ENCODE data around the gene ADK. TPM values are rescaled to one million over a fixed set of nuclear protein-coding genes. Genes with fewer than 3 reads are reported as not detected.

ADK gene
- total RNA-seq, 1 donor from 2014 or later = 8.4 TPM

DNA sequence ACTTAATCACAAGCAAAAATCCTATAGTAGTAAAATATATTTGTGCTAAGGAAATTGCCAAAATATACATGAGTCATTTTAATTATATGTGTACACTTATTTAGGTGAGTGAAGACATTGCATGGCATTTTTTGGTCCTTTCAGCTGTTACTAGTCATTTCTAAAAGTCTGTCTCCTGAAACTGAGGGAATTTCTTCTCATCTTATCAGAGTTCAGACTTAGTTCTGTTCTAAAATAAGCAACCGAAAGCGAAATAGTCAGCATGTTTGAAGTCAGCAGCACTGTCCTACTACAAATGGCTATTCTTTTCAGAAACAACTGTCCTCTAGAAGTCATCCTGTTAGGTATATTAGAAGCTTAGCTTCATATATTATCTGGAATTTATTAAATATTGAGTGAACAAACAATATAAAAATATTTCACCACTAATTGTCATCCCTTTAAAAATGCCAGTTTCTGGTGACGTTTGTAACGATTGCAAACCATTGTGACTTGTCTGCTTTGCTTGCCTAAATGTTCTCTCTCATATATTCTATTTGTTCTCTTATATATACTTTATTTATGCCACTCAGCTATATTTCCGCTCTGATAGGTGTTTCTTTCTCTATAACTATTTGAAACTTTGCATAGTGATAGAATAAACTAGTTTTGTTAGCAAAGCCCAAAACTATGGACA is 448.0 kb downstream of the ADK start:
- DNase-seq (ENCODE audit: low spot score) = peak; percentile 75

- DNase-seq (ENCODE audit: low spot score) = no peak
Measured at GRCh38 chr10:74599672-74600071, 448.7 kb downstream of the ADK start.

DNA sequence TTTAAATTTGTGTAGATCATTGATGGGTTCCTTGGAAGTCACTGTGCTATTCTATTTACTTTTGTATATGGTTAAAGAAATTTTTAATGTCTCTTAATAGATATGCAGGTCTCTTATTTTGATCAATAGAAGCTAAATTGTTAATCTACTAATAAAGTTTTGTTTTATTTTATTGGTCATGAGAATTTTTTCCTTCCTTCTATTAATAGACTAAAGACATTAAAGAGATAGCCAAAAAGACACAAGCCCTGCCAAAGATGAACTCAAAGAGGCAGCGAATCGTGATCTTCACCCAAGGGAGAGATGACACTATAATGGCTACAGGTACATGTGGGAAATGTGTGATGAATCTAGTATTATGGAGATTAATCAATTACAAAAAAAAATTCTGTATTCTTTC is 449.1 kb downstream of the ADK start:
- DNase-seq (ENCODE audit: low spot score) = no peak

DNA sequence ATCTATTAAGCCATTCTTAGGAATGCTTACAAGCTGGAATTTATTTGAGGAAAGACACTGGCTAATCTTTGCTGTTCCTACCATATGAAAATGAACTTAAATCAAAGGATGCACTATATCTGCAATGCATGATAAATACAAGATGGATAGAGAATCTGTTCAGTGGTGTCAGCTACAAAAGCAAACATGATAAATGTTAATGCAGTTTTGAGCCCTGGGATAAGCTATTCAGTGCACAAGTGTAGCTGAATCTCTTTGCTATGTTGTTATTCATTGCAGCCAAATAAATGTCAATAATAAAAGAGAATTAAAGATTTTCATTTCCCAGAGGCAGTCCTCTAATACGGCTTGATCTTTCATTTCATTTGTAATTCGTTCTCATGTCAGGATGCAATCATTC is 451.6 kb downstream of the ADK start:
- peak; percentile 85 for DNase-seq (ENCODE audit: low spot score)

DNA sequence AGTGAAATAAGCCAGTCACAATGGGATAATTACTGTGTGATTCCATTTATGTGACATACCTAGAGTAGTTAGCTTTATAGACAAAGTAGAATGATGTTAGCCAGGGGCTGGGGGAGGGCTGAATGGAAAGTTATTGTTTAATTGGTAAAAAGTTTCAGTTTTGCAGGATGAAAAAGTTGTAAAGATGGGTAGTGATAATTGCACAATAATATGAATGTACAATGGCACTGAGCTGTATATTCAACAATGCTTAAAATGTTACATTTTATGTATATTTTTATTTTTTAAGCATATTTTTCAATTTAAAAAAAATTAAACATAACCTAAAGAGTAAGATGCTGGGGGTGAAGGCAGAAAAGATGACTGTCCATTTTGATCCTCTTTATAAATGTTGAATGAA is 459.3 kb downstream of the ADK start:
- DNase-seq (ENCODE audit: low spot score) = no peak

DNA sequence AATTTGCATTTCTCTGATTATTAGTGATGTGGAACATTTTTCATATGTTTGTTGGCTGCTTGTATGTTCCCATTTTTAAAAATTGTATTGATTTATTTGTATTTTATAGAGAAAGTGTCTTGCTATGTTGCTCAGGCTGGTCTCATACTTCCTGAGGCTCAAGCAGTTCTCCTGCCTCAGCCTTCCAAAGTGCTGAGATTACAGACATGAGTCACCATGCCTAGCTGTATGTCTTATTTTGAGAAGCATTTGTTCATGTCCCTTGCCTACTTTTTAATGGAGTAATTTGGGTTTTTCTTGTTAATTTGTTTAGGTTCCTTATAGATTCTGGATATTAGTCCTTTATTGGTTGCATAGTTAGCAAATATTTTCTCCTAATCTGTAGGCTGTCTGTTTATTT is 461.2 kb downstream of the ADK start:
- DNase-seq (ENCODE audit: low spot score) = no peak

- no peak for DNase-seq (ENCODE audit: low spot score)
Measured at GRCh38 chr10:74620626-74621025, 469.6 kb downstream of the ADK start.

DNA sequence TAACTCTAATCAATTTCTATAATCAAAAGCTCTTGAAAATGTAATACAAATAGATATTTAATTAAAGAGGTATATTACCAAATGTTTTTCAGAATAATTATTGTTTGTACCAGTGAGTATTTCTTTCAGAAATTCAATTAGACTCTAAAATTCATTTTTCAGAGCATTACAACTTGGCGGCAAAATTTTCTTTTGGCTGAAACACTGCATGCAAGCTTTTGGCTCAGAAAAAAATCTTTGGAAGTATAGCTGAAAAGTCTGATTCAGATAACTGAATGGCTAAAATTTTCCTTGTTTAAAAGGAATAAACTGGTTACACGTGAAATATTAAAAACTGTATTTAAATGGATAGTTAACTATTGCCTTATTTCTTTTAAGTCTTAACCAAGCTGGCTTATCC is 472.8 kb downstream of the ADK start:
- no peak for DNase-seq (ENCODE audit: low spot score)

- no peak for DNase-seq (ENCODE audit: low spot score)
Measured at GRCh38 chr10:74624501-74624900, 473.5 kb downstream of the ADK start.

DNA sequence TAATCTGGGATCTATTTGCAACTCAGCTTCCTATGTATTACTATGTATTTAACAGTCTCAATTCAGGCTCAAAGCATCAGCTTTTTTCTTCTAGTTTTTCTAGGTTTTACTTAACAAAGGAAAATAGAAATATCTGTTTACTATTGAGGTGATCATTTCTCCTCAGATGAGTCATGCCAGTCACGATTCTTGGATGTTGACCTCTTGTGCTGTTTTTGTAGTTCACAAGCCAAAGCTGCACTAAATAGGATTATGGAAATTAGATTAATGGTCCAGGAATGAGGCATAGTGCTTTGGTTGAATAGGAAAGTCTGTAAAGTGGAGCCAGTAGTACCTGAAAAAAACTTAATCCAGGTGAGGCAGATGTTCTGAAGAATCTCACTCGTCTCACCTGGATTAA is 477.1 kb downstream of the ADK start:
- DNase-seq (ENCODE audit: low spot score) = no peak

DNA sequence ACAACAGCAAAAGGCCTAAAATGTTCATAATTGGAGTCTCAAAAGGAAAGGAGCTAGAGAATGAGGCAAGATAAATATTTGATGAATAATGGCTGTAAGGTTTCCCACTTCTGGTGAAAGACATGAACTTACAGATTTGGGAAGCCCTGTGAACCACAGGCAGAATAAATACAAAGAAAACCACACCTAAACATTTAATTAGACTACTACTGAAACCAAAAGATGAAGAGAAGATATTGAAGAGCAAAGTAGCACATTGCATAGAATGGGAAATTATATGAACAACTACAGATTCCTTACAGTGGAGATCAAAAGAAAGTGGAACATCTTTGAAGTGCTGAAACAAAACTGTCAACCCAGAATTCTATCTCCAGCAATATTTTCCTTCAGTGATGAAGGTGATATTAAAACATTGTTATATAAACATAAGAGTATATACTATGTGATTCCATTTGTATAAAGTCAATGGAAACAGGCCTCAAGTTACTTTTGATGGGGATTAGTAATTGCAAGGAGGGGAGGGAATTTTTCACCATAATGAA is 484.0 kb downstream of the ADK start:
- DNase-seq (ENCODE audit: low spot score) = no peak

DNA sequence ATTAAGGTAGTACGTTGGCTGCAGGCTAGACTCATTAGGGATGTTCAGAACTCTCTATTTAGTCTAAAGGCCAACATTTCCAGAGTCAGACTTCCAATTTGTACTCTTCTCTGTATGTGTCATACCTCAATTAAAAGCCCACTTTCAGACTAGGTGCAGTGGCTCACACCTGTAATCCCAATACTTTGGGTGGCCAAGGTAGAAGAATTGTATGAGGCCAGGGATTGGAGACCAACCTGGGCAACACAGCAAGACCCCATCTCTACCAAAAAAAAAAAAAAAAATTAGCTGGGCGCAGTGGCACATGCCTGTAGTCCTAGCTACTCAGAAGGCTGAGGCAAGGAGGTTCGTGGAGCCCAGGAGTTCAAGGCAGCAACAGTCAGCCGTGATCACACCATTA is 484.6 kb downstream of the ADK start:
- no peak for DNase-seq (ENCODE audit: low spot score)

- no peak for DNase-seq (ENCODE audit: low spot score)
Measured at GRCh38 chr10:74637685-74638084, 486.7 kb downstream of the ADK start.

DNA sequence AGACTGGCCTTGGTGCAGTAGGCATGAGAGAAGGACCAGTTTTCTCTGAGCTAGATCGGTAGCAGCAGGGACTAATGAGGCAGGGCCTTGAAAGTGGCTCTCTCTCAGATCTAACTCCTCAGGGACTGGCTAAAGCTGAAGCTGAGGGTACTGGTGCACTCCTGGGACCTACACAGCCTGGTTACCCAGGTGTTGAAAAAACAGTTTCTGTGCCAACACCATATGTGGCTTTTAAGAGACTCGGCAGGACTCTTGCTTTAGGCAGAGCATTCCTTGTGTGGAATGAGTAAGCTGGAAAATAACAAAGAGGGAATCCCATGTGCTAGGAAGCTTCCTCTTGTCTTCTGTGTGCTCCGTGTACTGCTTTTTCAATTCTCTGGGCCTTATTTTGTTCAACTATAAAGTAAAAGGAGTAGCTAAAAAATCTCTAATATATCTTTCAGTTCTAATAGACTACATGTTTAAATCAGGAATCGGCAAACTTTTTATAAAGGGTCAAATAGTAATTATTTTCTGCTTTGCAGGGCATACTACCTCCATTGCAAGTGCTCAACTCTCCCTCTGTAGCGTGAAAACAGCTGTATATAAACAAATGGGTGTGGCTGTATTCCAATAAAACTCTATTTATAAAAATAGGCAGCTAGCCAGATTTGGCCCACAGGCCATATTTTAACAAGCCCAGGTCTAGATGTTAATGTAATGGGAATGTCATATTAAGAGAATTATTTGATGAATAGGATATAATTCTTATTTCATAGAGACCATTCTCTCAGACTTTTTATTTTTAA is 489.3 kb downstream of the ADK start:
- no peak for DNase-seq (ENCODE audit: low spot score)

GRCh38 chr10:74641659-74642058 is 490.6 kb downstream of the ADK start:
- DNase-seq (ENCODE audit: low spot score) = no peak

GRCh38 chr10:74642901-74643595 is 492.0 kb downstream of the ADK start:
- DNase-seq (ENCODE audit: low spot score) = no peak

DNA sequence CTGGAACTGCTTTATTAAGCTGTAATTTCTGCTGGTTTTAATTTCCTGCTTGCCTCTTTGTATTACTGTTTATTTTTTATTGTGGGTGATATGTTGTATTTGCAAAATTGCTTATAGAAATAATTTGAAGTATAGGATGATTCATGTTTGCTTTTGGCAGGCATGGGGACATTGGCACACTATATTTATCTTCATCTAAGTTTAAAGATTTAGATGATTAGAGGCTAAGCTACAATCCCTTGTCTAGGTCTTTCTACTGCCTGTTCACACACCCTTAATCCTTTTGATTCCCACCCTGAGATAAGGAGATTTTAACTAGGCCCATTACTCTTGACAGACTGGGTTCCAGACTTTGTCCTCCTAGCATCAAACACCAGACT is 492.6 kb downstream of the ADK start:
- DNase-seq (ENCODE audit: low spot score) = peak; percentile 71

DNA sequence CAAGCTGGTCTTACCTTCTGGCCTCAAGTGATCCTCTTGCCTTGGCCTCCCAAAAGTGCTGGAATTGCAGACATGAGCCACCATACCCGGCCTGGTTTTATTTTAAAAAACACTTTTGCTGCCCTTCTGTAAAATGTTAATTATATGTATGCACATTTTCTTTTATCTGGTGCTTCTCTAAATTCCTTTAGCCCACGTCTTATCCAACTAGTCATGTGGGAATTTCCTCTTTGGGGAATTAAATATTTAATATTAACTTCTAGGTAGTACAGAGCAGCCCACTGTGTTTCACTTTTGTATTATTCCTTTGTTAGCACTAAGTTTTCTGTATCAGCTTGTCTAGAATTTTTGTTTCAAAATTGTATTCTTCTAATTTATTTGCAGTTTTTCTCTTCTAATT is 493.7 kb downstream of the ADK start:
- DNase-seq (ENCODE audit: low spot score) = no peak

DNA sequence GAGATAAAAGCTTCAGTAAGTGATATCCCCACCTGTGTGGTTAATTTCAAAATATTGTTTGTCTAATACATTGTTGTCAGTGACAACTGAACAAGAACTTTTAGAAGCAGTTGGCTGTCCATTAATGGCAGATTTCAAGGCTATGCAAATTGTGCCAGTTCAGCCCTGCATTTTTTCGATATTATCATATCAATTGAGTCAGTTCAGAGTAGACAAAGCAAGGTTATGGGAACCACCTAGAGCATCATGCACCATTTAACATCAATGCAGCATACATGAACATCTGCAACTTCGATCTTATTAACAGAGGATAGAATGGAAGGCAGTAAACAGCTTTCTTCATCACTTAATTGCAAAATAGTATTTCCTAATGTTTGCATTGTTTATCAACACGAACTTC is 494.7 kb downstream of the ADK start:
- DNase-seq (ENCODE audit: low spot score) = no peak

GRCh38 chr10:74650613-74651012 is 499.6 kb downstream of the ADK start:
- DNase-seq (ENCODE audit: low spot score) = no peak

DNA sequence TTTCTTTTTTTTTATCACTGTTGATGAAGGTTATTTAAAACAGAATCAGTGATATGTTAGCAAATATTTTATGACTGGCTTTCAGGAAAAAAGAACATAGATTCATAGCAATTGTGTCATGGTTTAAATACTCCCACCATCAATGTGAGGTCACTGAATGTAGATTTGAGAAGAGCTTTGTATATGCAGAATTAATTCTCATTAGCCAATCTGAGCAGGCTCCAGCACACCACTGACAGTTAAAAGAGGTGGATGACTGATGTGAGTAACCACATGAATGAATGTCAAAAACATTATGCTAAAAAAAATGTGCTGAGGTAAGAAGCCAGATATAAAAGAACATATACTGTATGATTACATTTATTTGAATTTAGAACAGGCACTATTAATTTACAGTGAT is 500.5 kb downstream of the ADK start:
- no peak for DNase-seq (ENCODE audit: low spot score)

DNA sequence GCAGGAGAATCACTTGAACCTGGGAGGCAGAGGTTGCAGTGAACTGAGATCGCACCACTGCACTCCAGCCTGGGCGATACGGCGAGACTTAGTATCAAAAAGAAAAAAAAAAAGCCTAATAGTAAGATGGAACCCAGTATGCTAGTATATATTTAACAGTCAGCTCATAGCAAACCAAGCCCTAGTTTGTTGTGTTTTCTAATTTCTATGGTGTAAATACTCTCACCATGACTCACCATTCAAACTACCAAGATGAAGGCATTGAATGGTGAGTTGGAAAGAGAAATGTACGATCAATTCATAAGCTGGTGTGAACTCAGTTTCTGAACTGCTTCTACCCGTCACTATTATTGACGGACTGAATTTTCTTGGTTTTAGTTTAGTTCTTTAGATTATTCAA is 501.6 kb downstream of the ADK start:
- no peak for DNase-seq (ENCODE audit: low spot score)

DNA sequence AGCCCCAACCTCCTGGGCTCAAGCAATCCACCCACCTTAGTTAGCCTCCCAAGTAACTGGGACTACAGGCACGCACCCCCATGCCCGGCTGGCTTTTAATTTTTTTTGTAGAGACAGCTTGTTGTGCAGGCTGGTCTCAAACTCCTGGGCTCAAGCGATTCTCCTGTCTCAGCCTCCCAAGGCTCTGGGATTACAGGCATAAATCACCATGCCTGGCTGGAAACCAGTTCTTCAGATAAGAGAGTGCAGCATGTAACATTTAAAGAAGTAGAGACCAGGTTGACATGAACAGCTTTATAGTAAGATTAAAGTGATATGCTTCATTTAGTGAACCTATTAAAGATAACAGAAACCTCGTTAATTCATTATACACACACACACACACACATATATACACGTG is 507.5 kb downstream of the ADK start:
- DNase-seq (ENCODE audit: low spot score) = peak; percentile 14

All from umbilical cord (tissue), 2 donors.